Measurements from ENCODE around the gene NSD2.

NSD2 gene

DNA sequence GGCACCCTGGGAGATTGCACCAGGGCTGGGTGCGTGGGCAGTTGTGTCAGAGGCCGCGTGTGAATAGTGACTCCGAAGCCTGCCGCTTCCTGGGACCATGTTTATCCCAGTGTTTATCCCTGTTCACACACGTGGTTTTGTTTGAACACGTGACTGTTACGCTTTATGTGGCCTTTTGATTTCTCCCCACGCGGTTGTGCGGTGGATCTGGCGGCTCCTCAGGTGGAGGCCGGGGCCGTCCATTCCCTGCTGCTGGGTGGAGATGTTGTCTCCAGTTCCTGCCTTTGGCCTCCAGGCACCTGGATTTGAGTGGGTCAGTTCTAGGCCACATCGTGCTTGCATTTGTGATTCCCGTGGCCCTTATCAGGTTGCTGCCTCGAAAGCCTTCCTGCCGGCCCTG is 102.5 kb downstream of the NSD2 start:
- H3K4me3 ChIP-seq (ENCODE audit: low read length) = no peak overlapping the region
- DNase-seq (ENCODE audit: low read depth) = no peak
- TF ChIP-seq, protein P1, sequence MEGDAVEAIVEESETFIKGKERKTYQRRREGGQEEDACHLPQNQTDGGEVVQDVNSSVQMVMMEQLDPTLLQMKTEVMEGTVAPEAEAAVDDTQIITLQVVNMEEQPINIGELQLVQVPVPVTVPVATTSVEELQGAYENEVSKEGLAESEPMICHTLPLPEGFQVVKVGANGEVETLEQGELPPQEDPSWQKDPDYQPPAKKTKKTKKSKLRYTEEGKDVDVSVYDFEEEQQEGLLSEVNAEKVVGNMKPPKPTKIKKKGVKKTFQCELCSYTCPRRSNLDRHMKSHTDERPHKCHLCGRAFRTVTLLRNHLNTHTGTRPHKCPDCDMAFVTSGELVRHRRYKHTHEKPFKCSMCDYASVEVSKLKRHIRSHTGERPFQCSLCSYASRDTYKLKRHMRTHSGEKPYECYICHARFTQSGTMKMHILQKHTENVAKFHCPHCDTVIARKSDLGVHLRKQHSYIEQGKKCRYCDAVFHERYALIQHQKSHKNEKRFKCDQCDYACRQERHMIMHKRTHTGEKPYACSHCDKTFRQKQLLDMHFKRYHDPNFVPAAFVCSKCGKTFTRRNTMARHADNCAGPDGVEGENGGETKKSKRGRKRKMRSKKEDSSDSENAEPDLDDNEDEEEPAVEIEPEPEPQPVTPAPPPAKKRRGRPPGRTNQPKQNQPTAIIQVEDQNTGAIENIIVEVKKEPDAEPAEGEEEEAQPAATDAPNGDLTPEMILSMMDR (conservative IDR thresholded peaks at IDR 0.05; ENCODE audit: low read depth, low read length) = no peak

DNA sequence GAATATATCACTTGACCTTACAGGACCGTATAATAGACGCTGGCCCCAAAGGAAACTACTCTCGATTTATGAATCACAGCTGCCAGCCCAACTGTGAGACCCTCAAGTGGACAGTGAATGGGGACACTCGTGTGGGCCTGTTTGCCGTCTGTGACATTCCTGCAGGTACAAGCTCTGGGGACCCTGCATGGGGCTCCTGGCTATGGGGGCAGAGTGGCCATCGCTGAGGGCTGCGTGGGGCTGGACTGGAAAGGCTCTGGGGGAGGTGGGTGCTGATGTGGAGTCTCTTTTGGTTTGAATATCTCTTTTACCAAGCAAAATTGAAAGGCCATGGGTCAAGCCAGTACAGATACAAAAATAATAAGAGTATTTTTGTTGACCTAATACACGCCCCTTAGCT is 103.6 kb downstream of the NSD2 start:
- DNase-seq (ENCODE audit: low read depth) = no peak
- H3K4me3 ChIP-seq (ENCODE audit: low read length) = no peak overlapping the region
- TF ChIP-seq, protein P1 (conservative IDR thresholded peaks at IDR 0.05; ENCODE audit: low read depth, low read length) = no peak

- TF ChIP-seq, protein P1 (conservative IDR thresholded peaks at IDR 0.05; ENCODE audit: low read depth, low read length) = no peak
- no peak for DNase-seq (ENCODE audit: low read depth)
- H3K4me3 ChIP-seq (ENCODE audit: low read length) = no peak overlapping the region
These were observed 104.2 kb downstream of the NSD2 start for GRCh38 chr4:1975391-1975801.

DNA sequence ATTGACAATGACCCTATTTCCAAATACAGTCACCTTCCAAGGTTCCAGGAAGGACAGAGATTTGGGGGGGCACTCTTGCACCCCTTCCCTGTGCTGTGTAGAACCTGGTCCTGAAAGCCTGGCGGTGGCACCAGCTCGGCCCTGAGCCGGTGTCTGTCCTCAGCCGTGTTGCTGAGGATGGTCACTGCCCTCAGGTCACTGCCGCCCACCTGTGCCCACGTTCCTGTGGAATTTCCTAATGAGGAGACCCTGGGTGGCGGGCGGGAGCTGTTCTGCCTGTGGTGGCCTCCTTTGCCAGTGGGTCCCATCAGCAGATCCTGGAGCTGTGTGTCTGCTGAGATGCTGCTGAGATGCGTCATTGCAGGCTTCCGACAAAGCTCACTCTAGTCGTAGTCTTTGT is 104.7 kb downstream of the NSD2 start:
- TF ChIP-seq, protein P1 (conservative IDR thresholded peaks at IDR 0.05; ENCODE audit: low read depth, low read length) = no peak
- no peak for DNase-seq (ENCODE audit: low read depth)
- H3K4me3 ChIP-seq (ENCODE audit: low read length) = no peak overlapping the region

- TF ChIP-seq, protein P1 (conservative IDR thresholded peaks at IDR 0.05; ENCODE audit: low read depth, low read length) = no peak
- no peak overlapping the region for H3K4me3 ChIP-seq (ENCODE audit: low read length)
- no peak for DNase-seq (ENCODE audit: low read depth)
These were observed 105.5 kb downstream of the NSD2 start for GRCh38 chr4:1976416-1977352.

- TF ChIP-seq, protein P1 (conservative IDR thresholded peaks at IDR 0.05; ENCODE audit: low read depth, low read length) = no peak
- DNase-seq (ENCODE audit: low read depth) = no peak
- no peak overlapping the region for H3K4me3 ChIP-seq (ENCODE audit: low read length)
These were observed 107.0 kb downstream of the NSD2 start for GRCh38 chr4:1978226-1978625.

Measured in retinal pigment epithelial cell (primary cell).